ENCODE data around the gene ASXL2.
"Not testable (repeated sequence)": the region's sequence is repeated elsewhere in the genome, so short reads cannot be mapped to it uniquely, and the experiment has no call there.

Gene ASXL2

DNA sequence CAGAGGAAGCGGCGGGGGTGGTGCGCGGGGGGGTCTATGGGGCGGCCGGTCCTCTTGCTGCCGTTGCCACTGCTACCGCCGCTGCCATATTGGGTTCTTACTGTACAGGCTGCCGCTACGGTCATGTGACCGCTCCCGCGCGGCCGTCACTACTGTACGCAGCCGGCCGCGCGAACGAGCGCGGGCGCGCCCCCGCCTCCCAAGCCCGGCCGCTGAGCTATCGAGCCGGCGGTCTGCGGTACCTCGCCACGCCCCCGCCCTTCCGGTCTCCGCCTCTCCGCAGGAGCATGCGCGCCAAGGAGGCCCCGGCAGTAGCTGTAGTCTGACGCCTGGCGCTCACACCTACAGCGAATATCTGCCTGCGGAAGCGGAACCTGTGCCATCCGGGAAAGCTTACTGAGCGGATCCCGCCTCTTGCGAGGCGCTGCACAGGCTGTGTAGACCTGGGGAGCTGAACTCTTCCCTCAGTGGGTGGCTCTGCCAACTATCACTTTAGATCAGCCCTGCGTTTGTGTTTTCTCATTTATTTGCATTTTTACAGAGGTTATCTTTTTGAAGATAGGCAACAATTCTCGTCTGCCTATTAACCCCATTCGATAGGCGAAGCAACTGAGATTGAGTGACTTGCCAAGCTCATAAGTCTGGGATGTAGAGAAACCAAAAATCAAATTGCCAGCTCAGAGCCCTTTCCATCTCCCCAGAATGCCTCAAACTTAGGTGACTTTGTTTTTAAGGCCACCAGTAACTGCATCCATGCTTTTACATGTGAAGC lies at the start of gene ASXL2:
Gene ASXL2, minus strand, starts transcription at position 127 of the 772 bp plus-strand sequence. CDS start 265 bp downstream, outside the sequence.
- DNase-seq (ENCODE audit: low read depth): peak; percentile 92

DNA sequence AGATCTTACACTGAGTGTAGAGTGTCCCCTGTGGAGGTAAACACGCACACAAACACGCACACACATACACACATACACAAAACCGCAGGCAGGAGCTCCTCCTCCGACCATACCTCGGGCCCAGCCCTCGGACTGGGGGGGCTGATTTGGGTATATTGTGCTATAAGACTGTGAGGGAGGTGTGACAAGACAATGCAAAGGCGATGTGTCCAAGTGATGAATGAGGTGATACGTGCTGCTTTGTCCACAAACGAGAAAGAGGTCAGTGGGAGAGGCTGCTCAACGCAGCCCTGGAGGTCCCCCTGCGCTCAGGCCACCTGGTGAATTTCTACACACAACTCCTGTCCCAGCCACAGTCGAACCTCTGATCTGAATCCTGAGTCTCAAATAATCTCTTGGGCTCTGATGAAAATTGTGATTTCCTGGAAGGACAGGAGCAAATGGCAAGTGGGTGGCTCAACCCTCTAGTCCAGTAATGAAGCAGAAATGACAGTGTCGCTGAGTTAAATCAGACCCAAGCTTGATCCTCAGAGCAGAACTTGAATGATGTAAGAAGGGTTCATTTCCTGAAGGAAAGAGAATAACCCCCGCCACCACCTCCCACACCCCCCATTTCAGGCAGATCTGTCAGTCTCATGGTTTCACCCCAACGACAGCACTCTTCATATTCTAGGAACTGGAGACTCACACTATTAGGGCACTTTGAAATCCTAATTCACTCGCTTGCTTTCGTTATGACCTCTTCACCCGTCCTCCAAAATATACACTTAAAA lies 48.9 kb upstream of the ASXL2 start:
- no peak for DNase-seq (ENCODE audit: low read depth)

DNA sequence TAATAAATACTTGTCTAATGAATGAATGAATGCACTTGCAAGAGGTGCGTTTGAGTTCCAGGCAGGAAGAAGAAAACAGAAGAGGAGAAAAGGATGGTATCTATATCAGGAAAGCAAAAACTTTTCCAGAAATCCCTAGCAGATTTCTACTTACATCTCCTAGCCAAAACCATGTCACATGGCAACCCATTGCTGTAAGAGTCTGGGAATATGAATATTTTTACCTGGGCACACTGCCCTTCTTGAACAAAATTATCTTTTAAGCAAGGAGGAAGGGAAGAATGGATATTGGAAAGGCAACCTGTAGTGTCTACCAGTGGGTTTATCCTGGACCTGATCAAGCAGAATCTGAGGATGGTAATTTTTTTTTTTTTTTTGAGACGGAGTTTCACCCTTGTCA lies 44.2 kb upstream of the ASXL2 start:
- DNase-seq (ENCODE audit: low read depth): no peak

DNA sequence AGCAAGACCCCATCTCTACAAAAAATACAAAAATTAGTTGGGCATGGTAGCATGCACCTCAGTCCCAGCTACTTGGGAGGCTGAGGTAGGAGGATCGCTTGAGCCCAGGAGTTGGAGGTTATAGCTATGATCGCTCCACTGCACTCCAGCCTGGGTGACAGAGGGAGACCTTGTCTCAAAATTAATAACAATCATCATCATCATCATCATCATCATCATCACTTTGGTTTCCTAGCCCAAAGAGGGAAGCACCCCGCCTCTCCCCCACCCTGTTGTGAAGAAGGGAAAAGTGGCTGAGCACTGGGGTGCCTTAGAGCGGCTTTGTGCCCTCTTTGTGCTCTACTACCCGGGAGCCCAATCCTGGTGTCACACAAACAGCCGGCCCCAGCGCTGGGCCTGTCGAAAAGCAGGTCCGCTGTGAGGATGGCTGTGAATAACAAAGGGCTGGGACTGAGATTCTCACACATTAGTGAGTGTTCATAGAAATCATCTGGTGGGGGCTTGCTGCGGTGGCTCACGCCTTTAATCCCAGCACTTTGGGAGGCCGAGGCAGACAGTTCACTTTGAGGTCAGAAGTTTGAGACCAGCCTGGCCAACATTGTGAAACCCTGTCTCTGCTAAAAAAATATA lies 42.6 kb upstream of the ASXL2 start:
- DNase-seq (ENCODE audit: low read depth): no peak

DNA sequence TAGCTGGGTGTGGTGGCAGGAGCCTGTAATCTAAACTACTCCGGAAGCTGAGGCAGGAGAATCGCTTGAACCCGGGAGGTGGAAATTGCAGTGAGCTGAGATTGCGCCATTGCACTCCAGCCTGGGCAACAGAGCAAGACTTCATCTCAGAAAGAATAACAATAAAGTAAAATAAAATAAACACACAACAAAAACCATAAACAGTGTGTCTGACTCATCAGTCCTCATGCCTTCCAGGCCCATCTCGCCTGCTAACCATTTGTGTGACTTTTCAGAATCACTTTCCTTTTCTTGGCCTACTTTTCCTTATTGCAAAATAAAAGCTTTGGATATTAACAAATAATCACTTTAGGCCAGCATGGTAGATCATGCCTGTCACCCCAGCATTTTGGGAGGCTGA lies 42.0 kb upstream of the ASXL2 start:
- DNase-seq (ENCODE audit: low read depth): peak; percentile 13

DNA sequence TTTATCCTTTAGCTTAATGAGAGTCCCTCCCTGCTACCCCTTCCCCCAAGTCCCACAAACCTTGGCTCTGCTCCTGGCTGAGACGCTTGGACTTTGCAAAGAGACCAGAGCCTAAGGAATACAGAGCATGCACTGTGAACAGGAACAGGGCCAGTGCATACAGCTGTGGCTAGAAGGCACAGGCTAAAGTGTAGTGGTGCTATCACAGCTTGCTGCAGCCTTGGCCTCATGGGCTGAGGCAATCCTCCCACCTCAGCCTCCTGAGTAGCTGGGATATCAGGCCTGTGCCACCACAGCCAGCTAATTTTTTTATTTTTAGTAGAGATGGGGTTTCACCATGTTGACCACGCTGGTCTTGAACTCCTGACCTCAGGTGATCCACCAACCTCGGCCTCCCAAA lies 39.5 kb upstream of the ASXL2 start:
- no peak for DNase-seq (ENCODE audit: low read depth)

DNA sequence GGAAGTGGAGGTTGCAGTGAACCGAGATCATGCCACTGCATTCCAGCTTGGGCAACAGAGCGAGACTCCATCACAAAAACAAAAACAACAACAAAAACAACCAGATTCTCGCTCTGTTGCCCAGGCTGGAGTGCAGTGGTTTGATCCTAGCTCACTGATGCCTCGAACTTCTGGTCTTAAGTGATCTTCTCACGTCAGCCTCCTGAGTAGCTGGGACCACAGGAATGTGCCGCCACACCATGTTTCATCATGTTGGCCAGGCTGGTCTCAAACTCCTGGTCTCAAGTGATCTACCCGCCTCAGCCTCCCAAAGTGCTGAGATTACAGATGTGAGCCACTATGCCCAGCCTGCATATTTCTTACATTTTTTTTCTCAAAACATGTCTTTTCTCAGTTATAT lies 39.1 kb upstream of the ASXL2 start:
- not testable (repeated sequence) for DNase-seq (ENCODE audit: low read depth)

DNA sequence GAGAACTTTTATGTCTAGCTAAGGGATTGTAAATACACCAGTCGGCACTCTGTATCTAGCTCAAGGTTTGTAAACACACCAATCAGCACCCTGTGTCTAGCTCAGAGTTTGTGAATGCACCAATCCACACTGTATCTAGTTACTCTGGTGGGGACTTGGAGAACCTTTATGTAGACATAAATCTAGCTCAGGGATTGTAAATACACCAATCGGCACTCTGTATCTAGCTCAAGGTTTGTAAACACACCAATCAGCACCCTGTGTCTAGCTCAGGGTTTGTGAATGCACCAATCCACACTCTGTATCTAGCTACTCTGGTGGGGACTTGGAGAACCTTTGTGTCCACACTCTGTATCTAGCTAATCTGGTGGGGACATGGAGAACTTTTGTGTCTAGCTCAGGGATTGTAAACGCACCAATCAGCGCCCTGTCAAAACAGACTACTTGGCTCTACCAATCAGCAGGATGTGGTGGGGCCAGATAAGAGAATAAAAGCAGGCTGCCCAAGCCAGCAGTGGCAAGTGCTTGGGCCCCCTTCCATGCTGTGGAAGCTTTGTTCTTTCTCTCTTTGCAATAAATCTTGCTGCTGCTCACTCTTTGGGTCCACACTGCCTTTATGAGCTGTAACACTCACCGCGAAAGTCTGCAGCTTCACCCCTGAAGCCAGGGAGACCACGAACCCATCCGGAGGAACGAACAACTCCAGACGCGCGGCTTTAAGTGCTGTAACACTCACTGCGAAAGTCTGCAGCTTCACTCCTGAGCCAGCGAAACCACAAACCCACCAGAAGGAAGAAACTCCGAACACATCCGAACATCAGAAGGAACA lies 37.9 kb upstream of the ASXL2 start:
- DNase-seq (ENCODE audit: low read depth): not testable (repeated sequence)

DNA sequence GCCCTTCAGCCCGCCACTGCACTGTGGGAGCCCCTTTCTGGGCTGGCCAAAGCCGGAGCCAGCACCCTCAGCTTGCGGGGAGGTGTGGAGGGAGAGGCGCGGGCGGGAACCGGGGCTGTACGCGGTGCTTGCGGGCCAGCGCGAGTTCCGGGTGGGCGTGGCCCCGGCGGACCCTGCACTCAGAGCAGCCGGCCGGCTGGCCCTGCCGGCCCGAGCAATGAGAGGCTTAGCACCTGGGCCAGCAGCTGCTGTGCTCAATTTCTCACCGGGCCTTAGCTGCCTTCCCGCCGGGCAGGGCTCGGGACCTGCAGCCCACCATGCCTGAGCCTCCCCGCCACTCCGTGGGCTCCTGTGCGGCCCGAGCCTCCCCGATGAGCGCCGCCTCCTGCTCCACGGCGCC lies 37.1 kb upstream of the ASXL2 start:
- not testable (repeated sequence) for DNase-seq (ENCODE audit: low read depth)

DNA sequence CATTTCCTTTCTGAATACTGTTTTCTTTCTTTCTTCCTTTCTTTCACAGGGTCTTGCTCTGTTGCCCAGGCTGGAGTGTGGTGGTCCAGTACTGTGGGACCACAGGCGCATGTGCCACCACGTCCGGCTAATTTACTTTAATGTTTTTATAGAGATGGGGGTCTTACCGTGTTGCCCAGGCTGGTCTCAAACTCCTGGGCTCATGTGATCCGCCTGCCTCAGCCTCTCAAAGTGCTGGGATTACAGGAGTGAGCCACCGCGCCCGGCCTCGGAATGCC lies 35.3 kb upstream of the ASXL2 start:
- not testable (repeated sequence) for DNase-seq (ENCODE audit: low read depth)

DNA sequence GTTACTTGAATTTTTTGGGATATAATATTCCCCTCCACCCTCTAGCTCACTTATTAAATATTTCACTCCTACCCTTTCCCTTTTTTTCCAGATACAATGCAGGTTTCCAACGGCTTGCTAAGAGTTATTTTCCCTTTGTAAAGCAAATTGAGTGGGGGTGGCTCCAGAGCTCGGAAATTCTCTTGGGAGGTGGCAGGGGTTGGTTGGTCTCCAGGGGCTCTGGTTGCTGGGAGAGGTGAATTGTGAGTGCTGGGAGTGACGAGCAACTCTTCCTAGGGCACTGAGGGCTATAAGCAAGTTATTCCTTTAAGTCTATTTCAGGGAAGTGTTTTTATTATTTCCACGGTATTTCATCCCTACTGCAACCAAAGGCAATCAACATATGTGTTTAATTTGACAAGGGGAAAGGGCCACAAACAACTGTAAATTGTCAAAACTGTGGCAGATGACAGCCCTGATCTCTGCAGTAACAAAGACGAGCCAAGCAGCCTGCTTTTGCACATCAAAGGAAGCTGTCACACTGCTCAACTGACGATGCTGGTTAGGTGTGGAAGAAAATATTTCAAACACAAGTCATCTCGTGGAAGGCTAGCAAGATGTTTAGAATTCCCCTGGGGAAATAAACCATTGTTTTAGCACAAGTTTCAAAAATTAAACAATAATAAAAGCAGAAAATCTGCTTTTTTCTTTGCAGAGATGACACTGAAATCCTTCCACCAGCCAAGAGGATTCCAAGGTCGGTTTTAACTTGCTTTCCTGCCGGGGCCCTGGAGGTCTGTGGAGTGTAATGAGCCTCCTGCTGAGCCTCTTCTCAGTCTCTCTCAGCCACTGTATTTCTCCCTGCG lies 34.8 kb upstream of the ASXL2 start:
- DNase-seq (ENCODE audit: low read depth): no peak

DNA sequence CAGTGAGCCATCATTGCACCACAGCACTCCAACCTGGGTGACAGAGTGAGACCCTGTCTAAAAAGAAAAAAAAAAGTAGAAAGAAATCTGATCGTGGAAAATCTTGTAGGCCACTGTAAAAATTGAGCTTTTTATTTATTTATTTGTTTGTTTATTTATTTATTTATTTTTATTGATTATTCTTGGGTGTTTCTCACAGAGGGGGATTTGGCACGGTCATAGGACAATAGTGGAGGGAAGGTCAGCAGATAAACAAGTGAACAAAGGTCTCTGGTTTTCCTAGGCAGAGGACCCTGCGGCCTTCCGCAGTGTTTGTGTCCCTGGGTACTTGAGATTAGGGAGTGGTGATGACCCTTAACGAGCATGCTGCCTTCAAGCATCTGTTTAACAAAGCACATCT lies 31.3 kb upstream of the ASXL2 start:
- not testable (repeated sequence) for DNase-seq (ENCODE audit: low read depth)

DNA sequence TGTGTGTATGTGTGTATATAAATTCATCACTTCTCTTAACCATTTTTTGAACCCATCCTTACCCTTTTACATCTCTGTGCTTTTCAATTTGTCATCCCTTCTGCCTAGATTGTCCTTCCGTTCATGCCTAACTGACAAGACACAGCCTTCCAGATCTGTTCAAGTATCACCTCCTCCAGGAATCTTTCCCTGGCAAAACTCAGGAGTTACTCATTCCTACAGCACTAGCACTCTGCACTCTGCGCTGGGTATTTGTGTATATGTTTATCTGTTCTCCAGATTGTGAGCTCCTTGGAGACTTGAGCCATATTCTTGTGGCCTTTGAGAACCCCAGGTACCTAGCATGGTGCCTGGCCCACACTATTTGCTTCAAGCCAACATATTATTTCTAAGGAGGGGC lies 26.8 kb upstream of the ASXL2 start:
- no peak for DNase-seq (ENCODE audit: low read depth)

DNA sequence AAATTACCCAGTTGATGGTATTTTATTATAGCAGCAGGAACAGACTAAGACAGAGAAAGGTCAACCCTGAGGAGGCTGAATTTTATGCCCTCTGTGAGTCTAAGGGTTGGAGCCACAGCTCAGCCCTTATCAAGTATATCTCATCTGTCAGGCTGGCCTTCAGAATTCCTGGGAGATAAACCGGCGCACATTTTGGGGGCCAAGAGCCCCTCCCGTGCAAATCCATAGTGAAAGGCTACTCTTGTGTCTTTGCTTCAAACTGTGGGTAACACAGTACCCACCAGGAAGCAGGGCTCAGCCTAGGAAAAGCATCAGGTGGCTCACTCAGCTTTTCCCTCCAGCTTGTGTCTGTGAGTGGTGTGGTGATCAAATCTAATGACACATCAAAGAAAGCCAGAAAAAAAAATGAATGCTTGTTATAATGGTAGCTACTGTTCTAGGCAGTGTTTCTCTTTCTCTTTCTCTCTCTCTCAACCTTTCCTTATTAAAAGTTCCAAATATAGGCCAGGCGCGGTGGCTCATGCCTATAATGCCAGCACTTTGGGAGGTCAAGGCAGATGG lies 25.0 kb upstream of the ASXL2 start:
- no peak for DNase-seq (ENCODE audit: low read depth)

DNA sequence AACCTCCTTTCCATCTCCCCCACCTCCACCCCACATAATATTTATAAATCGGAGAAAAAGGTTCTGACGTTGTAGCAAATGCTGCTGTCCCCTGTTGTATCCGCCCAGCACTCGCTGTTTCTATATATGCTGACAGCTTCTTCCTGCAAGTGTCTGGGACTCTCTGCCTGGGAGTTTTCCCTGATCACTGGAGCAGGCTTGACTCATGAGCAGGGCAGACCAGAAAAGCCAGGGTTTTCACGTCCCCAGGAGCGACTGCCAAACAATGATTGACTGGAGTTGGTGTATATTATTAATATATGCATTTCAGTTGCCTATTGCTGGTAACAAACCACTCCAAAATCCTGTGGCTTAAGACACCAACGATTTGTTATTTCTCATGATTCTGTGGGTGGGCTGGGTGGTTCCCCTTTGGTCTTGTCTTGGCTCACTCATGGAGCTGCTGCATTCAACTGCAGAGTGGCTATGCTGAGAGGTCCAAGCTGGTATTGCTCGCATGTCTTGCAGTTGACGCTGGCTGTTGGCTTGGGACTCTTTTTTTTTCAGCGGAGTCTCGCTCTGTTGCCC lies 21.2 kb upstream of the ASXL2 start:
- no peak for DNase-seq (ENCODE audit: low read depth)

DNA sequence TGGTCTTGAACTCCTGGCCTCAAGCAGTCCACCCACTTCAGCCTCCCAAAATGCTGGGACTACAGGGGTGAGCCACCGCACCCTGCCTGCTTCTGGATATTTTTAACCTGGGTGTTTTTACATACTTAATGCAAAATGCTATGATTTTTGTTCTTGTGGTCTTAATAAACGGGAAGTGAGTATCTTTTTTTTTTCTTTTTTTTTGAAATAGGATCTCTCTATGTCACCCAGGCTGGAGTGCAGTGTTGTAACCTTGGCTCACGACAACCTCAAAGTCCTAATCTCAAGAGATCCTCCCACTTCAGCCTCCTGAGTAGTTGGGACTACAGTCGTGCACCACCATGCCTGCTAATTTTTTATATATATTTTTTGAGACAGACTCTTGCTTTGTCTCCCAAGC lies 19.2 kb upstream of the ASXL2 start:
- no peak for DNase-seq (ENCODE audit: low read depth)

DNA sequence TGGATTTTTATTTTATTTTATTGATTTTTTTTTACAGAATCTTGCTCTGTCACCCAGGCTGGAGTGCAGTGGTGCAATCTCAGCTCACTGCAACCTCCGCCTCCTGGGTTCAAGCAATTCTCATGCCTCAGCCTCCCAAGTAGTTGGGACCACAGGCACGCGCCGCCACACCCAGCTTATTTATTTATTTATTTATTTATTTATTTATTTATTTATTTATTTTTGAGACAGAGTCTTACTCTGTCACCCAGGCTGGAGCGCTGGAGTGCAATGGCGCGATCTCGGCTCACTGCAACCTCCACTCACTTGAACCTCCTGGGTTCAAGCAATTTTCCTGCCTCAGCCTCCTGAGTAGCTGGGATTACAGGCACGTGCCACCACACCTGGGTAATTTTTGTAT lies 18.0 kb upstream of the ASXL2 start:
- not testable (repeated sequence) for DNase-seq (ENCODE audit: low read depth)

DNA sequence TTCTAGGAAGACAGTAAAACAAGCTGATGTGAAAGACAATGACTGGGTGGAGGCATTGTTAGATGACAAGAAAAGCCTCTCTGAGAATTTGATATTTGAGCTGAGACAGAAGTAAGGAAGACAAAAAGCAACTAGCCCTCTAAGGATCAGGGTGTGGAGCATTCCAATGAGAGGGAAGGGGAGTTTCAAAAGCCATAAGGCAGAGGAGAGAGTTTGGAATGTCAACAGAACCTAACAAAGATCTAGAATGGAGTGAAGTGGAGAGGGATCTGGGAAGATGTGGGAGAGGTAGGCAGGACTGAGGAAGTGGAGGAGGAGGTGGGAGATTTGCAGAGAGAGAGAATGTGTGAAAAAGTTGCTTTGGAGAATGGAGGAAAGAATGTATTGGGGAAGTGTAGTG lies 17.3 kb upstream of the ASXL2 start:
- DNase-seq (ENCODE audit: low read depth): no peak

DNA sequence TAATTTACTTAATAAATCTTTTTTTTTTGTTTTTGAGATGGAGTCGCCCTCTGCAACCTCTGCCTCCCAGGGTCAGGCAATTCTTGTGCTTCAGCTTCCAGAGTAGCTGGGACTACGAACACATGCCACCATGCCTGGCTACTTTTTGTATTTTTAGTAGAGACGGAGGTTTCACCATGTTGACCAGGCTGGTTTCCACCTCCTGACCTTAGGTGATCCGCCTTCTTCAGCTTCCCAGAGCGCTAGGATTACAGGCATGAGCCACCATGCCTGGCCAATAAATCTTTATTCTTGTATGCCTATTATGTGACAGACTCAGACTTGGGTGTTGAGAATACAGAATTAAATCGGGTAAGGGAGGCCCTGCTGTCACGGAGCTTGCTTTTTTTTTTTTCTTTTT lies 16.7 kb upstream of the ASXL2 start:
- DNase-seq (ENCODE audit: low read depth): no peak

DNA sequence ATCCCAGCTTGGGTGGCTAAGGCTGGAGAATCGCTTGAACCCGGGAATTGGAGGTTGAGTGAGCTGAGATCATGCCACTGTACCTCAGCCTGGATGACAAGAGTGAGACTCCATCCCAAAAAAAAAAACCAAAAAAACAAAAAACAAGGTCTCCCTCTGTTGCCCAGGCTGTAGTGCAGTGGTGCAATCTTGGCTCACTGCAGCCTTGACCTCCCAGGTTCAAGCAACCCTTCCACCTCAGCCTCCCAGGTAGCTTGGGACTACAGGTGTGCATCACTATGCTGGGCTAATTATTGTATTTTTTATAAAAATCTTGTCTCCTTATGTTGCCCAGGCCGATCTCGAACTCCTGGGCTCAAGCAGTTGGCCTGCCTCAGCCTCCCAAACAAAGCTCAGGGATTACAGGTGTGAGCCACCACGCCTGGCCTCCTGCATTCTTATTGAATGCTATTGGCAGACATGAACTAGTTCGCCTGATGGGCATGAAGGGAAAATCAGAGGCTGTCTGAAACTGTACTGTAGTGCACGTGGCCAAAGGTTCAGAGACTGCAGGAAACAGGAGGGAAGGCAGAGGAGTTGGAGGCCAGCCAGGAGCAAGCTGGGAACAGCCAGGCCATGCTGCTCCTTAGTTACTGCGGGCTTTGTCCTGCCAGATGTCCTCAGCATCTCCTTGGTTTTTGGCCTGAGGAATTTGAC lies 16.0 kb upstream of the ASXL2 start:
- DNase-seq (ENCODE audit: low read depth): no peak
